HL-60/S4 treated with phorbol 12-myristate 13-acetate at 8.2 ng/mL for 4 days and 3 days (cell line): ENCODE results near the gene RAB11FIP3.

ENCODE experiments used
- in situ Hi-C: fragments of 300-500 bp; cut with MboI; formaldehyde crosslinking; loops from 2 replicates; pipeline ENCODE4 v1.15.0; 2022; ENCODE audit warnings: low sequenced_read_pairs

RAB11FIP3 gene

DNA sequence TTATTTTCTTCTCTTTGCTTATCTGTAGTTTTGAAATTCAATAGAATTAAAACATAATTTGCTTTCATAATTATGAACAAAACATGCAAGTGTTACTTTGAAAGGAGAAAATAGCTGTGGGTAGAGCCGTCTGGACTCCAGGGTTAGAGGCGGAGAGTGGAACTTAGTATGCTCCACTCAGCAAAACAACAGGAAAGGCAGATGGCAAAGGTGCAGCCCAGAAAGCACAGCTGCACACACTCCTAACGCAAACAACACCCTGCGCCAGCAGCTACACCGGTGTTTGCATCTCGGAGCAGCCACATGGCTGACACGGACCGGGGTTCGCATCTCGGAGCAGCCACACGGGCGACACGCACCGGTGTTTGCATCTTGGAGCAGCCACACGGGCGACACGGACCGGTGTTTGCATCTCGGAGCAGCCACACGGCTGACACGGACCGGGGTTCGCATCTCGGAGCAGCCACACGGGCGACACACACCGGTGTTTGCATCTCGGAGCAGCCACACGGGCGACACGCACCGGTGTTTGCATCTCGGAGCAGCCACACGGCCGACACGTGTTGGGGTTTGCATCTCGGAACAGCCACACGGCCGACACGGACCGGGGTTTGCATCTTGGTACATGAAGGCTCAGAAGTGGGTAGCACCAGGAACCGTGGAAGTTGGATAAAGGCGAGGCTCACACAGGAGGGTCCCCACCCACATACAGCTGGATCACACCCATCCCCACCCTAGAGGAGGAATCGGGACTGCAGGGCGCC lies 89.9 kb downstream of the RAB11FIP3 start:
- in situ Hi-C loops: no loop called here

DNA sequence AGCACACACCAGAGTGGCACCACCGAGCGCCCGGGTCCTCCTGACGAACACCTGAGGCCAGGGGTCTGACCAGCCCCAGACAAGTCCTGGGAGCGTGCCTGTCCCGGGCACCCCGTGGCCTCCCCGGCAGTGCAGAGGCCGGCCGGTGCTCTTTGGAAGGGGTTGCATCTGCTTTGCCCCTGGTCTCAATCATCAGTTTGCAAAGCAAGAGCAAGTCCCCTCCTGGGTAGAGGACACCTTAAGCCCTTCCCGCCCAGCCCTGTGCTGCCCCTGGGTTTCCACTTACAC lies 90.4 kb downstream of the RAB11FIP3 start:
- in situ Hi-C loops: no loop called here

DNA sequence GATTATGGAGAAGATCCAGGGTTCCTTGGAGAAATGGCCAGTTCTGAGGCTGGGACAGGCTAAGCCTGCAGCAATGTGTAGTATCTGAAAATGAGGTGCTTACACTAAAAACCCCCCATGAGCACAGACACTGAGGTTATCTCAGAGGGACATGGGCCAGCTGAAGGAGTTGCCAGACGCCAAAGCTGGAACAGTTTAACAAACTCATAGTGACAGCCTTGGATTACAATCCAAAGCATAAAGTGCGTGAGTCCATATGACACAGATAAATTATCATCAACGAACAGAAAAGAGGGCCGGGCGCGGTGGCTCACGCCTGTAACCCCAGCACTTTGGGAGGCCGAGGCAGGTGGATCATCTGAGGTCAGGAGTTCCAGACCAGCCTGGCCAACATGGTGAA lies 90.9 kb downstream of the RAB11FIP3 start:
- in situ Hi-C loops: no loop called here

DNA sequence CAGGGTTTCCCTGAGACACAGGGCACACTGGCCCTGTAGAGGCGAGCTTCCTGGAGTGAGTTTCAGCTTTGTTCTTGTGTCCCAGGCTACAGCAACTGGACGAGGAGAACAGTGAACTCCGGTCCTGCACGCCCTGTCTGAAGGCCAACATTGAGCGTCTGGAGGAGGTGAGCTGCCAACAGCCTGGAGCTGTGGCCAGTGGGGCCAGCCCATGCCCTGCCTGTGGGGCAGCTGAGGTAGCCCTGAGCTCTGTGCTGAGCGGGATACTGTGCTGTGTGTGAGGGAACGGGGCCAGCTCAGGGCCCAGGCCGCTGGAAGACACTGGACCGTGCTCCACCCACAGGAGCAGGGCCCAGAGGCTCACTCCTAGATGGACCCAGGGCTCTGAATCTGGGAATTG lies 93.4 kb downstream of the RAB11FIP3 start:
- in situ Hi-C loops: no loop called here

DNA sequence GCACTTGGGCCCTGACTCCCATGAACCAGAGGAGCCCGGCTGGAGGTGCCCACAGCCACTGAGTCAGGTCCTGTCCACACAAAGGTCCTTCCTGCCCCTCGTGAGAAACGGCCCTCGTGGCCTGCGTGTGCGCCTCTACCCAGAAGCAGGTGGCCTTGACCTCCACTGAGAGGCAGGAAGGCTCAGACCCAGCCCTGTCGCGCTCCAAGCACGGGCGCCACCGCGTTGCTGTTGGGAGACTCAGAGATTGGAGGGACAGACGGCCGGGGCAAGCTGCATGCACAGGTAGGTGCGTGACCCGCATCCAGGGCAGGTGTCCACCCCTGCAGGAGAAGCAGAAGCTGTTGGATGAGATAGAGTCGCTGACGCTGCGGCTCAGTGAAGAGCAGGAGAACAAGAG lies 94.0 kb downstream of the RAB11FIP3 start:
- in situ Hi-C loops: no loop called here

DNA sequence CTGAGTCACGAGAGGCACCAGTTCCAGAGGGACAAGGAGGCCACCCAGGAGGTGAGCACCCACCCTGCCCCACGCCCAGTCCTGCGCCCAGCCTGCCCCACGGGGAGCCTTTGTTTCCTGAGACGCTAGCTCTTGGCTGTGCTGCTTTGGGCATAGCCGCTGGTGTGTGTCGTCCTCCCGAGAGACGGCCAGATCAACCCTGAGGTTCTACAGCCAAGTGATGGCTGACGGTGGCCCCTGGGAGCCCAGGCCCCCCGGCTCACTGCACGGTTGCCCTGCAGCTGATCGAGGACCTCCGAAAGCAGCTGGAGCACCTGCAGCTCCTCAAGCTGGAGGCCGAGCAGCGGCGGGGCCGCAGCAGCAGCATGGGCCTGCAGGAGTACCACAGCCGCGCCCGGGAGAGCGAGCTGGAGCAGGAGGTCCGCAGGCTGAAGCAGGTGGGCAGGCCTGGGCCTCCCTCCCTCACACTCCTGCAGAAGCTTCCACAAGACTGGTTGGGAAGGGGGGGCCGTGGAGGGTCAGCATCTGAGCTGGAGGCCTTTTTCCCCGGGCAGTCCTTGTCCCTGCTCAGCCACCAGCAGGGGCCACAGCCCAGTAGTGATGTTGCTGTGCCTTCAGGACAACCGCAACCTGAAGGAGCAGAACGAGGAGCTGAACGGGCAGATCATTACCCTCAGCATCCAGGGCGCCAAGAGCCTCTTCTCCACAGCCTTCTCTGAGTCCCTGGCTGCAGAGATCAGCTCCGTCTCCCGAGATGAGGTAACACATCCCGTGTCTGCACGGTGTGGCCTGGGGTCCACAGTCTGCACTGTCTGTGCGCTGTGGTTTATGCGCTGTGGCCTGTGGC lies 94.6 kb downstream of the RAB11FIP3 start:
- in situ Hi-C loops: no loop called here

DNA sequence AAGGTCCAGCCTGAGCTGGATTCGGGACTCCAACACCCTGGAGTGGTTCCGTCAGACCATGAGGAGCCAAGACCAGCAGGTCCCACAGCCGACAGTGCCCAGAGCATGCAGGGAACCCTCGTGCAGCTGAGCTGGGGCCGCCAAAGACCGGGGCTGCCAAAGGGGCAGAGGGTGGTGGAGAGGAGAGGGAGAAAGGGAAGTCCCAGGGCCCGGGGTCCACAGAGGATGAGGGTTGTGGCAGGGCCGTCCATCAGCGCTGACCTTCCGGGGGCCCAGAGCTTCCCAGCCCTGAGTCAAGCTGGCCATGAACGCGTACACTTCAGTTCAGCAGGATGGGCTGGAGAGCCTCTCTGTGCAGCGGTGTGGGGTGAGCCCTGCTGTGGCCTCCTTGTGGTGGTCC lies 95.4 kb downstream of the RAB11FIP3 start:
- in situ Hi-C loops: no loop called here

DNA sequence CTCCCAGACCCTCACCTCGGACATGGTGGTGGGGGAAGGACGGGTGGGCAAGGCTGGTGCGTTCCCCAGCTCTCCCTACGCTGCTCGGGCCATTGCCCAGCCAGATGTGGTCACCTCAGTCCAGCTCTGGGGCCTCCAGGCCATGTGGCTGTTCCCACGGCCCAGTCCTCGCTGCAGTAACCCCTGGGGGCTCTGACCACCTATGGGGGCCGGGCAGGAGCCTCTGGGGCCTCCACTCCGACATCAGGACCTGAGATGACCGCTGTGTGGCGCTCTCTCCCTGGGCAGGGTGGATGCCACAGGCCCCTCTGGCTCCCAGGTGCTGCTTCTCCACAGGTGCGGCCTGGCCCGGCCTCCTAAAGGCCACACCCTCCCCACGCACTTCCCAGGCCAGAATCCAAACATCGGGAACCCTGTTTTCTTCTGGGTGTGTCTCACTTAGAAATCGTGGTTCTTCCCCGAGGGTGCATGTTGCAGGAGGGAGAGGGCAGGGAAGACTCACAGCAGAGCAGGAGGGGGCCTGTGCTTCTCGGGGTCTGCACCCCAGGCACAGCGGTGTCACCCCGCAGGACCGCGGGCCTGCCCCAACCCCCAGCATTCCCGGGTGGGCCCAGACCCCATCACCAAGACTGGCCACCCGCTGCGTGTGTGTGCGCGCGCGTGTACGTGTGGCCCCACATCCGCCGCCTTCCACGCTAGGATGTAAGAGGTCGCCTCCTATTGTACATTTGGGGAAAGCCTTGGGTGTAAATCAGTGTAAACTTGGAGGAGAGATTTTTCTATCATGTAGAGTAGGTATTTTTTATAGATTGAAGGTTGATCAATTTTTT lies 96.1 kb downstream of the RAB11FIP3 start:
- in situ Hi-C loops: no loop called here

DNA sequence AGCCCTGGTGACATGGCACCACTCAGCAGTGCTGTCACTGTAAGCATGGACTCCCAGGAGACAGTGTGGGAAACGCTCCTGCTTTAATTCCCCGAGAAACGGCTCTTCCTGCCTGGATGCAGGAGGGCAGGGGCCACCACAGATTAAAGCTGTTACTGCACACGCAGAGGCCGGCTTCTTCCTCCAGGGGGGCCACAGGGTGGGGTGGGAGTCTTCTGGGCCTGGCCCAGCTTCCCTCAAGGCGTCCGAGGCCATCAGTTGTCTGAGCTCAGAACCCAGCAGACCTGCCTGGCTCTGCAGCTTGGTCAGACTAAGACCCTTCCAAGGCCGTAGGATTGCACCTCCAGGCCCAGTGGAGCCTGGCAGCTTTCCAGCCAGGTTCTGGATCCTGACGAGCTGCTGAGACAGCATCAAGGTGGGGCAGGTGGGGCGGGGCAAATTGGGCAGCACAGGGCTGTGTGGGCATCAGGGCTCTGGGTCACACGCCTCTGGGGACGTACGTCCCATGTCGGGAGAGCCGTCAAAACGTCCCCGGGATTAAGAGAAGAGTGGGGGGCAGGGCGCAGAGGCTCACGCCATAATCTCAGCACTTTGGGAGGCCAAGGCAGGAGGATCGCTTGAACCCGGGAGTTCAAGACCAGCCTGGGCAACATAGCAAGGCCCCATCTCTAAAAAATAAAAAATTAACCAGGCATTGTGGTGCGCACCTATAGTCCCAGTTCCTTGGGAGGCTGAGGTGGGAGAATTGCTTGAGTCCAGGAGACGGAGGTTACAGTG lies 97.1 kb downstream of the RAB11FIP3 start:
- in situ Hi-C loops: no loop called here

DNA sequence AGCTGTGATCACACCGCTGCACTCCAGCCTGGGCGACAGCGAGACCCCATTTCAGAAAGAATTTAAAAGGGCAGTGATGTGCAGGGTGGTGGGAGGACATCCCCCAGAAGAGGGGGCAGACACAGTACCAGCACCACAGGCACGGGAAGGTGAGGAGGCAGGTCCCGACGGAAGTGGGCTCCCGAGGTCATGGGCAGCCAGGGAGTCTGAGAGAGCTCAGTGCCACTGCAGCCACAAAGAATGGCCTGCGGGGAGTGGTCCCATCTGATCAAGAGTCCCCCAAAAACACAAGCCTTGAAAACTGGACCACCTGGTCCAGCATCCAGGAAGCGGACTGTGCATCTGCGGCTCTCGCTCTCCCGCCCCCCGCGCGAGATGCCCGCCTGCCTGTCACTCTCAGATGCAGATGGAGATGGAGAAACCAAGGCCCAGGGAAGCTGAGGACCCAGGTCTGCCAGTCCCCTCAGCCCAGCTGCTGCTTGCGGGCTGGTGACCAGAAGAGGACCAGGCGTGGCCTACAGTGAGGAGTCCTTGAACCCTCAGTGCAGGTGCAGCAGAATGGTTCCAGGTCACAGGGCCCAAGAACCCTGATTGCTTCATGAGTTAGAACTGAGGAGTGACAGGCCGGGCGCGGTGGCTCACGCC lies 97.8 kb downstream of the RAB11FIP3 start:
- in situ Hi-C loops: no loop called here

DNA sequence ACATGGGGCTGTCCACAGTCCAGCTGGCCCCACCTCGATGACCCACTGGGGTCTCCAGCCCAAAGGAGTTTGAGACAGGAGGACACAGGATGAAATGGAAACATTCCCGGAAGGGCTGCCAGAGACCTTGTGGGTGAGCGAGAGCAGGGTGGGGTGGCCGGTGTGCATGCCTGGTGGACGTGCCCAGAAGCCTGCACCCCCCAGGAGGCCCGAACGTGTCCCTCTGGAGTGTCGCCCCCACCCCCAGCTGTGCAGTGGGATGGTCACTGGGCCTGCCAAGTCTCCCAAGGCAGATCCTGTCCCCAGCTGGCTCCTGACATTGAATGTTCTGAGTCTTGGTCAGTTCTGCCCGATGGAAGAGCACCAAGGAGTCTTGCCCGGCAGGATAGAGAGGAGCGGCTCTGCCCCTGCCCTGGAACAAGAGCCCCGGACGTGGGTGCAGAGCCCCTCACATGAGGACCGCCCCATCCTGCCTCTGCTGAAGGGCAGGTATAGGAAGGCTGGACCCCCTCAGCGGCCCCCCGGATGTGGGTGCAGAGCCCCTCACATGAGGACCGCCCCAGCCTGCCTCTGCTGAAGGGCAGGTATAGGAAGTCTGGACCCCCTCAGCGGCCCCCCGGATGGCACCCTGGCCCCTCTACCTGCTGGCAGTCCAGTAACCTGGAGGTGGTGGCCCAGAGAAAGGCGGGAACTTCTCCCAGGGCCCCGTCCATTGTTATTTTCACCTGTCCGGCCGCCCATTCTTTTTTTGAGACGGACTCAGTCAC lies 99.0 kb downstream of the RAB11FIP3 start:
- in situ Hi-C loops: no loop called here

DNA sequence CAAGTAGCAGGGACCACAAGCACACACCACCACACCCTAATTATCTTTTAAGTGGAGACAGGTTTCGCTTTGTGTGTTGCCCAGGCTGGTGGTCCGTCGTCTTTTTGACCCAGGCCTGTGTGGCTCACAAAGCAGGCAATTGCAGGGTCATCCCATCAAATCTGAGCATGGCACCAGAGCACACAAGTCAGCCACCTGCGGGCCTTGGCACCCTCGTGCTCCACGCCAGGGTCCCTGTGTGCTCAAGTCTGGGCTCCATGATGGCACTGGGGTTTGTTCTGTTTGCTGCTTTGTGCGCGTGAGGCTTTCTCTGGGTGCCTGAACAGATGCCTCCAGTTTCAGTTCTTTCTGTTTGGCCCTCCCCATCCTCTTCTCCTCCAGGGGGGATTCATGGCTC lies 99.7 kb downstream of the RAB11FIP3 start:
- in situ Hi-C loops: no loop called here

DNA sequence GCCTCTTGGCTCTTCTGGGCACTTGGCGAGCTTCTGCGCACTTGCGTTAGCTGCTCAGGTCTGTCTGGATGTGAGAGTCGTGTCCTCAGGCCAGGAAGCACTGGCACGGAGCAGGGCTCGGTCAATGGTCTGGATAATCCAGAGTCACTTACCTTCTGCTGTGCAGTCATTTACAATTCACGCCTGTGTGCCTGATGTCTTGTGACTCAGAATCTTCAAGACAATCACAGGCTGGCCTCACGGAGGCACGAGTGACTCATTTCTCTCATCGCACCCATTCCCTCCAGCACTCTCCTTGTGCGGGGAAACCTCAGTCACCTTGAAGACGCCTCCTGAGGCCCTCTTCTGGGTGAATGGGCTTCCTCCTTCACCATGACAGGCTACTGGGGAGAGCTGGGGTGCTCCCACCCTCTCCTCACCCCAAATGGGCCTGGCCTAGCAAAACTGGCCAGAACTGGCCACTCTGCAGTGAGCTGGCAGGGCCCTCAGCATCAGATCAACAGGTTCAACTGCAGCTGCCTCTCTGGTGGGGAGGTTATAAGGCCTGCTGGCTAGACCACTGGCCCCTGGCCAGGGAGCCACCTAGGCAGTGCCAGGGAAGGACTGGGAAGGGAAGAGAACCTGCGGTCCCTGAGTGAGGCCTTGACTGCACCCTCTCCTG lies 100.2 kb downstream of the RAB11FIP3 start:
- in situ Hi-C loops: no loop called here

DNA sequence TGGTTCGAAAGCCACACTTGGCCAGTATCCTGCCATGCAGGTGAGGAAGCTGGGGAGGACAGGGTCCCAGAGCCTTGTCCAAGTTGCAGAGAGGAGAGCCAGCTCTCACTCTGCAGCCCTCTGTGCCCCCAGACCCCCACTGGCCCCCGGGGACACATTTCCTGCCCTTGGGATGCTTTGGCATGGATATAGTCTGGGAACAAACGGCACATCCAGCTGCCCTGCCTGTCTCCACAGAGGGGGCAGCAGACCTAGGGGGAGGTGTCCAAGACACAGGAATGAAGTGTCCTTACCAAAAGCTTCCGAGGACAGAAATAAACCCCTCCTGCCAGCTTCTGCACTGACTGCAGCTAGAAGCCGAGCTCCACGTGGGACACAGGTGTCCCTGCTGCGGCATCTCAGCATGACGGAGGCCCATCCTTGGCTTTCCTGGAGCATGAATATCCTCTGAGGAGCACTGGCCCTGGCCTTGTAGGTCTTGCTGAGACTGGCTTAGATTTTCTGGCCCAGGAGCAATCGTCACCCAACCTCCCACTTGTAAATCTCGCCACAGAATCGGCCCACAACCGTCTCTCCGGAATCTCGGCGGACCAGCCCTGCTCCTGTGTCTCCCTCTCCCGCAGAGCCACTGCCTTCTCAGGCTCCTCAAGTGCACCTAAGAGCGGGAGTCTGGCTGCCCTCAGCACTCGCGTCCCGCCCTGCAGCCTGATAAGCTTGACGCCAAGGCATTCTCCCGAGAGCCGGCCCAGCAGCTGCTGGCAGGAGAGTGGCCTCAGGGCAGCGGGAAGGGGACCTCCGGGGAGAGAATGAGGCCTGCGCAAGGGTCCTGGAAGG lies 100.9 kb downstream of the RAB11FIP3 start:
- in situ Hi-C loops: no loop called here

DNA sequence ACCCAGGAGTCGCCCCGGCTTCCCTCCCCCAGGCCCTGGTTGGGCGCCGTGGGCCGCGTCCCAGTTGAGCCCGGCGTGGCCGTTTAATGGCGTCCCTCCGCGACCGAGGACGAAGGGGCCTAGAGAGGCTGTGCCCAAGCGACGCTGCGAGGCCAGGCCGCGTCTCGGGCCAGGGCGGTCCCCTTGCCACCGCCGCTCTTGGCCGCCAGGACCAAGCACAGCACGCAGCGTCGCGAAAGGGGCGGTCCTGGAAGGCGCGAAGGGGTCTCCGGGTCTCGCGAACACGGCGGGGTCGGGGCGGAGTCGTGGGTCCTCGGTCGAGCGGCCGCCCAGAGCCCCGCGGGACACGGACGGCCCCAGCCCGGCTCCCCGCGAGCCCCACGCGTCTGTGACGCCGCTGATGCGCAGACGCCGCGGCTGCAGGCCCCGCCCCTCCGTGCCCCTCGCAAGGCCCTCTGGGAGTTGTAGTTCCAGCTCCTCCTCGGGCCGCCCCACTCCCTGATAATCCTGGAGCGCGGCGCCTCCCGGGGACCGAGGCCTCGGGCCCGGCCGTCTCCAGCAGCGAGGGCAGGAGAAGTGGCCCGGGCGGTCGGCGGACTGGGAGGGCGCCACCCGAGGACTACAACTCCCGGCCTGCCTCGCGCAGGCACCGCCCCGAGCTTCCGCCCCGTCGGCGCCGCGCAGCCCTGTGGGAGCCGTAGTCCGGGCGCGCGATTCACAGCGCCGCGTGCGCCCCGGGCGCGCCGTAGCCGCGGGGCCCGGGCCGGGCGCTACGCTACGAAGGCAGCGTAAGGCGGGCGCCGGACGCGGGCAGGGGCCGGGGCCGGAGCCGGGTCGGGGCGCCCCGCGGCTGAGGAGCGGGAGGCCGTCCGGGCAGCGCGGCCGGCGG lies 101.8 kb downstream of the RAB11FIP3 start, which contains the start of gene CAPN15:
Gene CAPN15 (plus strand): TSS at position 698 of the 889 bp plus-strand sequence. CDS start 19,127 bp downstream, outside the sequence.
- in situ Hi-C loops: no loop called here

DNA sequence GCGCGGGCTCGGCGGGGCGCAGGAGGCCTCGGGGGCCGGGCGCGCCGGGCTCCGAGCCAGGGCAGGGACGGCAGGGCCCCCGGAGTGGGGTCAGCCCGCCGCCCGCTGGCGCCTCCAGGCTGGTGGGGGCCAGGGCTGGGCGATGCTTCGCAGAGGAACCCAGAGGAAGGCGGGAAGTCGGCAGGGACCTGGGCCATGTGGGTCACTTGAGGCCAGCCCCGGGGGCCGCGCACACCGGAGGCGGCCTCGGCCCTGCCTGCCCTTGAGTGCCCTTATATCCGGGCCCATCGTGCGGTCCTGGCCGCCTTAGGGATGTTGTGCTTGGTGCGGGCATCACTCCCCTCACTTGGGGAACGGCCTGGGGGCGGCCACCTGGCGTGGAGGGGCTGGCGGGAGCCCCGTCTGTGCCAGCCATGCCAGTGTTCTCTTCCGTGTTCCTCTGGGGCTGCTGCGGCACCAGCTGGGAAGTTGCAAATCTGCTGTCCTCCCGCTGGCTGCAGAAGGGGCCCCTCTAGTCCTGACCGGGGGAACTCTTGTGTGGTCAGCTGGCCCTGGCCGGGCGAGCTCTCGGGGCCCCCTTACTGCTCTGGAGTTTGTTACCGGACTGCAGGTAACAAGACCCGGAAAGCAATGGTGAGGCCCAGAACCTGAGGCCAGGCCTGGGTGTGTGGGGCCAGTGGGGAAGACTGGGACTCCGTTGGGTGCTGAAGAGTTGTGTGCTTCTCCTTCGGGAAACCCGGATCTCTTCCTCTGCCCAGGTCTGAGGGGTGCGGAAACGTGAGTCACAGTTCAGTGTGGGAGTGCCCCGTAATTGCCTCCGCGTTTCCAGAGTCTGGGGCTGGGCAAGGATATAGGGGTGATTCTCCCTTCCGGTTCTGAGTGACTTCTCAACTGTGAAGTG lies 102.9 kb downstream of the RAB11FIP3 start:
- in situ Hi-C loops: no loop called here
